HG03095 (cell line): ENCODE results near the gene SSBP3.

Source experiments
- ATAC-seq: cut with Tn5 transposase; IDR thresholded peaks from one replicate; pipeline ENCODE4 v1.9.1; 2021; ENCODE audit warnings: moderate library complexity; ENCODE audit not compliant: unreplicated experiment

Gene SSBP3

GRCh38 chr1:54272772-54273091, 133.5 kb downstream of the SSBP3 start:
- no peak for ATAC-seq

DNA sequence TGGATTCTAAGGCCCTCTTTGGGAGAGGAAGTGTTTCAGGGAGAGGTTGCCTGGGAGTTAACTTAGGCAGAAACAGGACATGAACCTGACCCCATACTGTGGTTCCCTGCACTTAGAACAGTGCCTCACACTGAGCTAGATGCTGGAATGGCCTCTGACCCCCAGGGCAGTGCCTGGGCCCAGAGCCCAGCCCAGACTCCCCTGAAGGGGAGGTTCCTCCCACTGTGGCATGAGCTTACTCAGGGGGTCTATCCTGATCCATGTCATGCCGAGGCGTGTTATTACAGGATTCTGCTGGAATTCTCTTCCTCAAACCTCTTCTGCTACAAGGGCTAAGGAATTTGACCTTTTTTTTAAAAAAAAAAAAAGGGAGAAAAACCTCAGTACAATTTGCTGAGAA, 134.1 kb downstream of the SSBP3 start:
- no peak for ATAC-seq

- no peak for ATAC-seq
Observed at GRCh38 chr1:54271341-54271740, 134.9 kb downstream of the SSBP3 start.

- no peak for ATAC-seq
Observed at GRCh38 chr1:54270543-54270942, 135.7 kb downstream of the SSBP3 start.

GRCh38 chr1:54268762-54269297, 137.4 kb downstream of the SSBP3 start:
- no peak for ATAC-seq

- ATAC-seq = no peak
Observed at GRCh38 chr1:54267815-54268761, 138.1 kb downstream of the SSBP3 start.

DNA sequence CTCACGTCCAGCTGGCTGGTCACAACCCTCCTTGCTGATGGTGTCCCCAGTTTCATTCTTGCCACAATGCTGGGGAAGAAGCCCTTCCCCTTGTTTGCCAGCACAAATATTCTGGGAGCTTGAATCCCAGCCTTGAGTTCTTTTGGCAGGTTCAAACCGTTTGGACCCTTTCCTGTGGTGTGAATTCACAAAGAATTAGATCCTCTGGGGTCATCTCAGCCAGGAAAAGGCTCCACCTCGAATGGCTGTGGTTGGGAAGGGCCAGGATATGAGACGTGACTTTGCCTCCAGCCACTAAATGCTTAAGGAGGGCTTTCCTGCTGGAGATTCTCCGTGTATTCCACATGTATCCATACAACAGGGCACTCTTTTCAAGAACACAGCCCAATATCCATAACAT, 139.3 kb downstream of the SSBP3 start:
- ATAC-seq = no peak

DNA sequence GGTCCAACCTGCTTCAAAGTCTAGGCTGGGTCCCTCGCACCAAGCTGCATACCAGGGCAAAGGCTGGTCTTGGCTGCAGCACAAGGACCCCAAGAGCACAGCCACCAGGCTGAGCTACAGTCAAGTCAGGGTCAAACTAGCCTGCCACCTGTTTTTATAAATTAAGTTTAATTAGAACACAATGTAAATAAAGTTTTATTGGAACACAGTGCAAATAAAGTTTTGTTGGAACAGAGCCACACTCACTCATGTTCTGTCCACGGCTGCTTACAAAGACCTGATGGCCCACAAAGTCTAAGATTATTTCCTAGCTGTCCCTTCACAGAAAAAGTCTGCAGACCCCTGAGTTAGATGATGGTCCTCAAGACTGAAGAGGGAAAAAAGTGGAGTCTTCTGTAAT, 140.0 kb downstream of the SSBP3 start:
- no peak for ATAC-seq

GRCh38 chr1:54265659-54266058, 140.5 kb downstream of the SSBP3 start:
- ATAC-seq = no peak

DNA sequence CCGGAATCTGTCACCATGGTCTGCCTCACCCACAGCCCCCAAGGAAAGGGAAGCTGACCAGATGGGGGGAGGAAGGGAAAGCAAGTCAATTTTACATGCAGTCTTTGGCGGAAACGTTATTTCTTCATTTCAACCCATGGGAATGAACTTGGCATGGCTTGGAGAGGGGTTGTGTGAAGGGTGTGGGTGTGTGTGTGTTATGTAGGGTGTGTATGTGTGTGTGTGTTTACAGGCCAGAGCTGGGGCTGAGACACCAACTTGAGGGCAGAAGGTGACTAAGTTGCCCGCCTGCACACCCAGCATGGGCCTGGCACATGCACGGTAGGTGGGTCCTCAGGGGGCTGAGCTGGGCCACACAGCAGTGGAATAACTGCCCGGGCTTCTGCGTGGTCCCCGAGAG, 141.1 kb downstream of the SSBP3 start:
- ATAC-seq = no peak

DNA sequence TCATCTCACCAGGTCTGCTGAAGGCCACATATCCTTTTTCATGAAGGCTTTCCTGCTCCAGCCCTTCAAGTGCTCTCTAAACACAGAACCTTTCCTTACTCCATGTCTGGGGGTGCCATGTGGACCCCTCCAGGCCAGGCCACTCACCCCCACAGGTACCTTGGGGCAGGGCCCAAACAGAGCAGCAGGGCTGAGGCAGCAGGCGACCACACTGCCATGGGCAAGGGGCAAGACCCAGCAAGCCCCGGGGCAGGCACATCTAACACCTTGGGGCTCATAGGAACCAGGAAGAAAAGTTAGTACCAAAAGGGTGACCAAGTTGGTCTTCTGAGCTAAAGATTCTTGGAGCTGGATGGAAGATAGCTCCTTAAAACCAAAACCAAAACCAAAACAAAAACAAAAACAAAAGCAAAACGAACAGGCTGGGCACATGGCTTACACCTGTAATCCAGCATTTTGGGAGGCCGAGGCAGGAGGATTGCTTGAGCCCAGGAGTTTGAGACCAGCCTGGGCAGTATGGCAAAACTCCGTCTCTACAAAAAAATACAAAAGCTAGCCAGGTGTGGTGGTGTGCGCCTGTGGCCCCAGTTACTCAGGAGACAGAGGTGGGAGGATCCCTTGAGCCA, 142.5 kb downstream of the SSBP3 start:
- no peak for ATAC-seq

DNA sequence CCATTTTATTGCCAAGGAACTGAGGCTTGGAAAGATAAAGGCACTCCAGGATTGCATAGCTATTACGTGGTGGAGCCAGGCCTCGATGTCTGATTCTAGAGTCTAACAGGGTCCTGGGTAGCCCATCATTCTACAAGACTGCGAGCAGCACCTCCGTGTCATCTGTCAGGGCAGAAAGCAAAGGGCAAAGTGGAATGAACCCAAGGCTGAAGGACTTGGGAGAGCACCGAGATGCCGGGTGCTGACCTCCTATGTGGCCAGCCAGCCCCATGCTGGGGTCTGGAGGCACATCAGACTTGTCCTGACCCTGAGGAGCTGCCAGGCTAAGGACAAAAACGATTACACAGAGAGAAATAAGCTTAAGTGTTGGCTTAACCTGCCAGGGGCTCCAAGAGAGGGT, 143.9 kb downstream of the SSBP3 start:
- no peak for ATAC-seq

GRCh38 chr1:54260810-54261209, 145.4 kb downstream of the SSBP3 start:
- ATAC-seq = no peak

DNA sequence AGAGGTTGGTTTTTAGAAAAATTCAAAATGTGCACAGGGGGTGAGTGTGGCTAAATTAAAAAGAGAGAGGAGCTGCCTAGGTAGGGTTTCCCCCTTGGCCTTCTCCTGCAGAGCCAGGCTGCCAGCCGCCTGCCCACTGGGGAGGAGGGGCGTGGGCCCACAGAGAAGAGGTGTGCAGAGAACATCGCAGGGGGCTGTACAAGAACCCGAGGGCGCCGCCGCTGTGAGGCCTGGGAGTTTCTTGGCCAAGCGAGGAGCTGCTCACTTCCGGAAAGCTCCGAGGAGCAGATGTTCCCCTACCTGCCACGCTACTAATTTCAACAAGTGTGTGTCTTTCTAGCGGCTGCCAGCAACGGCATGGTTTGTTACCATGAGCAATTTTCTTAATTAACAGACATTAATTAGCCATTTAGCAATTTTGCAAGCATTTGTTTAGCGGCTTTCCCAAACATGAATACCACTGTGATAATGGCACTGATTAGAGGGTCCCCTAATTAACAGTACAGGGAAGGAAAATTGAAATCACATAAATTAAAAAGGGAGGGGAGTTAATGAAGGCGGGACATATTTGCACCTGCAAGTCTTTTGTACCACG, 146.6 kb downstream of the SSBP3 start:
- ATAC-seq = no peak

- ATAC-seq = no peak
Observed at GRCh38 chr1:54257876-54258275, 148.3 kb downstream of the SSBP3 start.

- ATAC-seq = no peak
Observed at GRCh38 chr1:54257346-54257620, 148.9 kb downstream of the SSBP3 start.

DNA sequence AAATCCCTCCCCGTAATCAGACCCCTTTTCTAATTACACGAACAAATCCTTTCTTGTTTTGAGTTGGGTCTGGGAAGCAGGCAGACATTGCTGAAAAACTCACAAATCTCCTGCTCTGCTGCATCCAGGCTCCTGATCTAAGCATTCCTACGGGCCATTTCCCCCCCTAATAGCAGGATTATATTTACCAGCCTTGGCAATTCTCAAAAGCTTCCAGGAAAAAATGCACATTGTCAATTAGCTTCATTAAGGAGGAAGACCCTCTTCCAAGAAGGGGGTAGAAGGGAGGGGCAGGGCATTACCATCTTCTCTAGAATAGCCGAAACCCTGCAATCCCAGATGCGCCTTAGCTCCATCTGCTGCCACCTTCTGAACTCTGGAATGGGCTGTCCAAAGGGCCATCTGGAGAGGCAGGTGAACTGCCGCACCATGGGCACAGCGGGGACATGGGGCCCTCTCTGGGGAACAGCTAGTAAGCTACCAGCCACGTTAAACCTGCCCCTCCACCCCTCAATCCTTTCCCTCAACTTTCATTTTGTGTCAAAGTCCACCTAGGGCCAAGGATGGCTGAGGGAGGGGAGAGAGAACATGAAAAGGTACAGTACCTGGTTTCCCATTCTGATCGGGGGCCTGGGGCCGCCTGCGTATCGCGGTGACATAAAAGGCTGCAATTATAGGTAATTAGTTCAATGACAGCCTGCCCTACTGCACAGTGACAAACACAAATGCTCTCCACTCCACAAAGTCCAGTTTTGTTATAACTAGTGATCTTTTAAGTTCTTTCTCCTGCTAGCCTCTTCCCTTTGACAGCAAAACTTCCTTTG, 149.5 kb downstream of the SSBP3 start:
- ATAC-seq = no peak

DNA sequence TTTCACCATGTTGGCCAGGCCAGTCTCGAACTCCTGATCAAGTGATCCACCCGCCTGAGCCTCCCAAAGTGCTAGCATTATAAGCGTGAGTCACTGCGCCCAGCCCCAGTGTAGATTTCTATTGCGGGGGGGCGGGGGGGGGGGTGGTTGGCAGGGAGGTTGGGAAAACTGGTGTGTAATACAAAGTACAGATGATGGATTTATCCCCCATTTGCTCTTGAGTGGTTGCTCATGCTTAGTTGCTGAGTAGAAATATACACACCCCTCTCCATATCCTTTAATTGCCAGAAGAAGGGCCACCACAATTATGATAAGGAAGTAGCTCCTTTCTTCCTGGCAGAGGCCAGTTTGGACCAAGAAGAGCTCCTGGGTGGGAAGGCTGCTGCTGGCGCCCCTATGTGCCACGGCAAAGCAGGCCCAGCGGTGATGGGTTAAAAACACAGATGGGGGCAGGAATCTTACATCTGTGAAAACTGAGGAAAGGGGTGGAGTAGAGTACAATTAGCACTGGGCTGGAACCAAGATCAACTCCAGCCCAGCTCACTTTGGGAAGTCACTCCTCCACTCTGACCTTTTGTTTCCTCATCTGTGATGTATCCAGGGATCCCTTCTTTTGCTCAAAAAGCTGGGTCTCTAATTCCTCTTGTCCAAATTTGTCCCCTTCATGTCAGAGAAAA, 151.0 kb downstream of the SSBP3 start:
- no peak for ATAC-seq

- ATAC-seq = no peak
Observed at GRCh38 chr1:54254055-54254454, 152.1 kb downstream of the SSBP3 start.

GRCh38 chr1:54253480-54253879, 152.7 kb downstream of the SSBP3 start:
- ATAC-seq = no peak
